Activated gamma-delta T cell treated with Interleukin-2 at 50 U/mL for 16 hours (primary cell): ENCODE data around the gene SOCS1.
A peak's percentile ranks its signal among the peaks of the same experiment; 100 is the strongest.
"Not testable (repeated sequence)": the region's sequence is repeated elsewhere in the genome, so short reads cannot be mapped to it uniquely, and the experiment has no call there.

ENCODE experiments used
- DNase-seq: peaks from one replicate; pipeline ENCODE4 v3.0.0-alpha.2; 2020

The SOCS1 gene

GRCh38 chr16:11224096-11224893, 31.7 kb downstream of the SOCS1 start:
- peak; percentile 49 for DNase-seq

DNA sequence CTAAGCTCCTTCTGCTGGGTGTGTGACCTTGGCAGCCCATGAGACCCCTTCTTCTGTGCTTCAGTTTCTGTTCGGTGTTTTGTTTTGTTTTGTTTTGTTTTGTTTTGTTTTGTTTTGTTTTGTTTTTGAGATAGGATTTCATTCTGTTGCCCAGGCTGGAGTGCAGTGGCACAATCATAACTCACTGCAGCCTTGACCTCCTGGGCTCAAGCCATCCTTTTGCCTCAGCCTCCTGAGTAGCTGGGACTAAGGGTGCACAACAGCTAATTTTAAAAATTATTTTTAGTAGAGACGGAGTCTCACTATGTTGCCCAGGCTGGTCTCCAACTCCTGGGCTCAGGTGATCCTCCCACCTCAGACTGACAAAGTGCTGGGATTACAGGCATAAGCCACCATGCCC, 35.5 kb downstream of the SOCS1 start:
- DNase-seq = not testable (repeated sequence)

GRCh38 chr16:11219178-11219577, 36.8 kb downstream of the SOCS1 start:
- no peak for DNase-seq

DNA sequence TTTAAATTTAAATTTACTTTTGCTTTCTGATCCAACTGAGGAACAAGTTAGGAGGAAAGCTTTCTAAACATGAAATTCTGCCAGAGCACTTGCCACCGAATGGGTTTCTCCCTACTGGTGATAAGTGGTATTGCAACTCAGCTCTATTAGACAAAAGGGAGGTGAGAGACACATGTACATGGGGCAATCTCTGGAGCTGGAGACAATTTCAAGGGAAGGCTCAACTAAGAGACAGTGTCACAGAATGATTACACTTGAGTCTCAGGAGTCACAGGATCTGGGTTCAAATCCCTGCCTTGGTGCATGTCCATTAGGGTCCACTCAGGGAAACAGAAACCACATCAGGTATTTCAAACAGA, 37.4 kb downstream of the SOCS1 start:
- DNase-seq = no peak

GRCh38 chr16:11217651-11218603, 38.1 kb downstream of the SOCS1 start:
- no peak for DNase-seq

- no peak for DNase-seq
Observed at GRCh38 chr16:11215935-11216556, 40.0 kb downstream of the SOCS1 start.

DNA sequence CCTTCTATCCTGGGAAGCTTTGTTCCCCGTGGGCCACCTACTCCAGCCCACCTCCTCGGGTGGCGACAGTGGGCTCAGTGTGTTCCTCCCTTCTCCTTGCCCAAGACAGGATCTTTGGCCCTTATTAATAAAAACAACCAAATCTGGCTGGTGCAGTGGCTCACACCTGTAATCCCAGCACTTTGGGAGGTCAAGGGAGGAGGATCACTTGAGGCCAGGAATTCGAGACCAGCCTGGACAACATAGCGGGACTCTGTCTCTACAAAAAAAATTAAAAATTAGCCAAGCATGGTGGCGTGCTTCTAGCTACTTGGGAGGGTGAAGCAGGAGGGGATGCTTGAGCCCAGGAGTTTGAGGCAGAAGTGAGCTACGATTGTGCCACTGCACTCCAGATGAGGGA, 42.2 kb downstream of the SOCS1 start:
- DNase-seq = no peak

GRCh38 chr16:11213373-11213772, 42.6 kb downstream of the SOCS1 start:
- DNase-seq = no peak

- DNase-seq = no peak
Observed at GRCh38 chr16:11212798-11213196, 43.2 kb downstream of the SOCS1 start.

DNA sequence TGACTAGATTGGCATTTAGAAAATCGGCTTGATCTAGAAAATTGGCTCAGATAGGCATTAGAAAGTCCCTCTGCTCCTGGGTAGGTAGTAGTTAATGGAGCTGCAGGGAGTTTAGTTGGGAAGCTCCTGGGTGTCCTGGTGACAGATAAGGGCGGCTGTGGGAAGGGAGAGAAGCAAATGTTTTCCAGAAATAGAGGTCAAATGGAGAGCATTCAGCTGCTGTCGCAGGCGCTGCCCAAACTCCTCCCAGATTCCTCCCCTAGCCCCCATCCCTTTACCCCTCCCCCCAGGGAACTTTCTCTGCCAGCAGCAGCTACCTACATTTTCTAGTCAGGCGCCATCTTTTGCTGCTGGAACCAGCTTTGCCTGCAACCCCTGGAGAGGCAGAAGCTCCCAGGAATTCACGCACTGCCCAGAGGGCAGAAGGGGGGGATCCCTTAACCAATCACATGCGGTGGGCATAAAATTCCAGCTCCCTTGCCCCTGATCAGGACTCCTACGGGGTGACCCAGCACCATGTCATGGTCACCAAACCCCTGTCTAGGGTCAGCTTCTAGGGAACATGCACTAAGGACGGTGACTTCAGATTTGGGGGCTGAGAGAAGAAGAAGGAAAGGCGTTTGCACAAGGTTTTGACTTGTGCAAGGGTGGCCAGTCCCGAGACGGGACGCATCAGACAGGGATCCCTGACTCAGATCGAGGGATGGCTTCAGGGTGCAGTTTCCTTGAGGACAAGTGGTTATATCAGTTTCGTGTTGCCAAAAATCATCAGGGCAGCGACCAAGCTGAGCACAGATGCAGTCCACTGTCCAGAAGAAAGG, 43.8 kb downstream of the SOCS1 start:
- DNase-seq = no peak

DNA sequence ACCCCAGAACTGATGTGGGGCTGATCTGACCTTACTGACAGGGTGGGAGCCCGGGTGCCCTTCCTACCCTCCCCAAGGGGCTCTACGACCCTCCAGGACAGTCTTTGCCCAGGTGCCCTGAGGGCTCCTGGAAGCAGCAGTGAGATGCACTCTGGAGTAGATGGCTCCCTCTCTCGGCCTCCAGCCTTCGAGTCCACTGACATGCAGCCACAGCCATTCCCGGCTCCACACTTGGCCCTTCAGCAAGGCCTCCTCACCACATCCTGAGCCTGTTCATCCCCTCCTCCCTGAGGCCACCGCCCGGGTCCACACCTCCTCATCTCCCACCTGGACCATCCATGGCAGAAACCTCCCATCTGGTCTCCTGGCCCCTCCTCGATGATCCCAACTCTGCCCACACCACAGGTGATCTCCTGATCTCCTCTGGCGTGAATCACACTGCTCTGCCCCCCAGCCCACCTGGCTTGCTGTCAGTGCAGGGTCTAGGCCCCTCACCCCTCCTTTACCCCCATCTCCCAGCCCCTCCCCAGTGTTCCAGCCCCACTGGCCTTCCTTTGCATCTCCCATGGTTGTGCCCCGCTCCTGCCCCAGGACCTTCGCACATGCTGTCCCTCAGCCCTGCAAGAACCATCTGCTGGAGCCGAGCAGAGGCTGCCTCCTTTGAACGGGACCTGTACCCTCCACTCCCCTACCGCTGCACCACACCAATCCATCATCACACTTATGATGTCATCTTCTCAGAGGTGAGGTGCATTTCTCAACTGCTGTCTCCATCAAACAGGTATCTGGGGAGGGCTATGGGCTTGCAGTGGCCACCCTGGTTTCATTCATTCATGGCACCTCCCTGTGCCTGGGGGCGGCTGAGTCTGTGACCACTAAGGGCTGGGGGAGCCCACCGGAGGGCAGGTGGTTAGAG, 44.7 kb downstream of the SOCS1 start:
- DNase-seq = no peak

DNA sequence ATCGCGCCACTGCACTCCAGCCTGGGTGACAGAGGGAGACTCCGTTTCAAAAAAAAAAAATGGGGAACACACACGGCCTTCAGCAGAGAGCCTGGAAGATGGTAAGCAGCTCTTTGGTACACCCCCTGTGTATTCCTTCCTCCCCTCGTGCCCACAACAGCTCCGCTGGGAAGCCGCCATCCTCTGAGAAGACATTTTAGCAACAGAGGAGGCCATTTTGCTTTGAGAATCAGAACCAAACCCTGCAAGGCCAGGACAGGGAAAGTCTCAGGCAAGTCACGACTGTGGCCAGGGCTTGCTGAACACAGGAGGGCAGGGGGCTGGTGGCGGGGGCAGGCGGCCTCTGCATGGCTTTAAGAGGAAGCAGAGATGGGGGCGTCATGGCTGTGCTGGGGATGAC, 45.7 kb downstream of the SOCS1 start:
- no peak for DNase-seq

- DNase-seq = no peak
Observed at GRCh38 chr16:11208916-11209665, 46.9 kb downstream of the SOCS1 start.

GRCh38 chr16:11207646-11208045, 48.4 kb downstream of the SOCS1 start:
- DNase-seq = no peak

DNA sequence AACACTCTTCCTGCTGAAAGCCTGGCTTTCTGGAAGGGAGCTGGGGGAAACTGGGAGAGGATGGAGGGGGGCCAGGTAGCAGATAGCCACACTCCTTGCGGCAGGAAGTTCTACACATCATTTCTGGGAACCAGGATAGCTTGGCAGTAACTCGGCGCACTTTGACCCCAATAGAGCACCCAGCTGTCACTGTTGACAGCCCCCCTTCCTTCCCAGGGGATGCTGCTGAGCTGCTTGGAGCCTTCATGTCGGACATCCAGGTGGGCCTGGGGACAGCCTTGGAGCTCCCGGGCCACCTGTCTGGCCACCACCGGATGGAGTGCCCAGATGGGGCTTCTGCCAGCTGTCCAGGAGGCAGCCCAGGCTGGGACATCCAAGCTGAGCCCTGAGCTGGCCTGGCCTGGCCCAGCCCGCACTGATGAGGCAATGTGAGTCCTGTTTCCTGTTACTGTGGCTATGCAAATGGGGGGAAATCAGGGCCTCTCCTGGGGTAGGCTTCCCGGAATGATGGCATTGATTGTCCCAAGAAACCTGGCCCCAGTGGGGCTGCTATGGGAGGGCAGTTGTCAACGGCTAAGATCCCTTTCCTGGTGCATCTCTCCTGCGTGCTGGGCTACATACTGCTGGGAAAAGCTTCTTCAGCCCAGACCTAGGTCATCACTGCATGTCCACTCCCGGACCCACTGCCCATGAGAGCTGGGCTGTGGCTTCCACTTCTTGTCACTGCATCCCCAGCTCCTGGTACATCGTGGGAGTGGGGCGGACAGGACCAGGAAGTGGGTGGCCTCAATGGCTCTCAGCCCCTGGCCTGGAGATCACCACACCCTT, 50.0 kb downstream of the SOCS1 start:
- DNase-seq = no peak

- DNase-seq = no peak
Observed at GRCh38 chr16:11205065-11205699, 50.8 kb downstream of the SOCS1 start.

- DNase-seq = no peak
Observed at GRCh38 chr16:11204513-11205047, 51.4 kb downstream of the SOCS1 start.
